Measurements from ENCODE around the gene ADGRD1.

The ADGRD1 gene

DNA sequence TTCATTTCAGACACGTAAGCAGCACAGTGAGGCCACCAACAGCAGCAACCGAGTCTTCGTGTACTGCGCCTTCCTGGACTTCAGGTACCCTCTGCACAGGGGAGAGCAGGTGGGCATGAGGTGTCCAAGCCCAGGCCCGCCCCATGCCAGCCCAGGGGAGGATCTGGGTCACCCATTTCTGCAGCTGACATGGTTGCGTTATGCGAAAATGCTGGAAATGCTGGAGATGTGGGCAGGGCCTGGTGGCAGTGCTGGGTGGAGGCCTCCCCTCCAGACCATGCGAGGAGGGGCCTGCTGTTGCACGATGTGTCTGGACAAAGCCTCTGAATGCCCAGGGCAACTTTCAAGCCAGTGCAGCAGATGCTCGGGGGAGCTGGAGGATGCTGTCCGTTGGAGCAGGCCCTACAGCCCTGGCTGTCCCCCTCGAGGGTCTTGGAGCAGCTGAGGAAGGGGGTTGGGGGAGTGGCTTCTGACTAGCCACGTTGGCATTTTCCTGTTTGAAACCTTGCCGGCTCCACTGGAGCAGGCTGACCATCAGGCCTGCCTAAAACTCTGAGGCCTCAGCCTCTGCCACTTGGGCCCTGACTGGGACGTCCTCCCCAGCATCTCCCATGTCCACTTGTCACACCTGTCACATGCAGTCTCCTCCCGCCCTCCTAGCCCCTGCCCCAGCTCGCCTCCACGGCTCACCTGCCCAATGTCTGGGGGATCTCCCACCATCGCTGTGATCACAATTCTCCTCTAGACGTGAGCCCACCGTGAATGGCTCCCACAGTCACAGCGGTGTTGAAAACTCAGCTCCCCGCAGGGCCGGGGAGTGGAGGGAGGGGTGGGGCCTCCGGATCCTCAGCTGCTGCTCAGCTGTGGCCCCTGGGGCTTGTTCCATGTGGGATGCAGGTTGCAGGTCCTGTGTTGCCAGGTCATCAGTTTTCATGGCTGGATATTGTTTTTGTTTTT is 123.4 kb downstream of the ADGRD1 start:
- no peak for DNase-seq

DNA sequence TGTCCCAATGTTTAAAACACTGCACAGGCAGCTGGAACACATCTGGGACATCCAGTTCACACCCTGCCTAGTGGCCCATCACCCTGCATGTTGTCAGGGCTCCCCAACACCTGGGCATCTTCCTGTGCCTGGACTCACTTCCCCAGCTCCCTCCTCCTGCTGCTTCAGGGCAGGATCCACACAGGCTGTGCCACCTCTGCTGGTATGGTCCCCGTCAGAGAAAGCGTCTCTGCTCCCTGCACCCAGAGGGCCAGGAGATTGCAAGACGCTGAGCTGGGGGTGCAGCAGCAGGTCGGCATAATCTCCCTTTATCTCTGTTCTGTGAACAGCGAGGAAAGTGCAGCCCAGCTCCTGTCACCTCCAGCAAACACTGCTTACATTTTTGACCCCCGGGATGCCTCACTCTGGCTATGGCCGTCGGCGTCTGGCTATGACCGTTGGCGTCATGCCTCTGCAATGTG is 124.3 kb downstream of the ADGRD1 start:
- DNase-seq = no peak

DNA sequence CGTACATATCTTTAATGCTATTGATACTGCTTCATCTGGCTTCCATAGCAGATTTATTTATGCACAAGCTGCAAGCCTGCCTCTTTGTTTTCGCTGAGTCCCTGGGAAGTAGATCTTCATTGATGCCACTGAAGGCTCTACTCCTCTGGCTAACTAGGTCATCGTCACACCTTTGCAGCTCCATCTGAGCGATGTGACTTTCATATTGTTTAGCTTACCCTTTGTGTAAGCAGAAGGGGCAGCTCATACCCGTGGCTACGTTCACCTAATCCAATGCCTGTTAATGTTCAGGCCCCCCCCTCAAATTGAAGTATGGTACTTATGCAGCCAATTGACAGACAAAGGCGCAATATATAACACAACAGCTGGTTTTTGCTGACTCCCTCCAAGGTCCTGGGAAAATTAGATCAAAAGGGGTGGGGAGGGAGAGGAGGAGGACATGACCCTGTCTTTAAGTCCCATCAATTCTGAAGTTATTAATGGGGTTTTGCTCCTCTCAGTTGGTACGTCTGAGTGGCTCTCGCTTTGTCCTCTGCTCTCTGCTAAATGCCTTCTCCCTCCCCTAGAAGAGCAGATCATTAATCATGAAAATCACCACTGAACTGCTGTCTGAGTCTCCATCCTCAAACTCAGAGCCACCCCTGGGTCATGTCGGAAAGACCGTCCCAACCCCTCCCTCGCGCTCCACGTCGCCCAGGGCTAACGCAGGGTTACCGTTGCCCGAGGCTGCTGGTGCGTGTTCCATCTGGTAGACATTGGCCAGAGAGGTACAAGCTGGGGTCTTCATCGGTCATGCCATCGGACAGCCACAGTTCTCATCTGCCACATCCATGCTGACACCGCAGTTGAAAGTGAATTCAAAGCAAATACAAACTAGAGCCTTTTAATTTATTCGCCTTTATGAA is 128.8 kb downstream of the ADGRD1 start:
- no peak for DNase-seq

DNA sequence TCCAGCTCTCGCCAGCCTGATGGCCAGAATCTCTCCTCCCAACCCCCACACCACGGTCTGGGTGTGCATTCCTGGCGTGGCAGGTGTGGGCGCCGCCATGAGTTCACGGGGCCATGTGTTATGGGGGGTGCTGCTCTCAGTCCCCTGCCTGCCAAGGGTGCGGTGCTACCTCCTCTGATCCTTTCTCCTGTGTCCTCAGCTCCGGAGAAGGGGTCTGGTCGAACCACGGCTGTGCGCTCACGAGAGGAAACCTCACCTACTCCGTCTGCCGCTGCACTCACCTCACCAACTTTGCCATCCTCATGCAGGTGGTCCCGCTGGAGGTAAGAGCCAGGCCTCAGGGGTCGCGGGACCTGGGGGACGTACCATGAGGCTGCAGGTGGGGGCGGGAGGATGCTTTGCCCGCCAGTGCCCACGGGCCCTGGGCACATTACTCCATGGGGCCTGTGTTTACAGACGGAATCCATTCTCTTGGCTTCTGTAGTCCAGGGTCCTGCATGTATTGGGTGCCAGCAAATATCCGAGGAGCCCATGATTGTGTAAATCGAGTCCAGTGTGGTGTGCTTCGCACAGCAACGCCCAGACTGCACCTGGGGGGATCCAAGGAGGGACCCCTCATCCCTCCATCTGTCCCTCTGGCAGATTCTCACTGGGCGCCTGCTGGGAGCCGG is 130.8 kb downstream of the ADGRD1 start:
- no peak for DNase-seq

DNA sequence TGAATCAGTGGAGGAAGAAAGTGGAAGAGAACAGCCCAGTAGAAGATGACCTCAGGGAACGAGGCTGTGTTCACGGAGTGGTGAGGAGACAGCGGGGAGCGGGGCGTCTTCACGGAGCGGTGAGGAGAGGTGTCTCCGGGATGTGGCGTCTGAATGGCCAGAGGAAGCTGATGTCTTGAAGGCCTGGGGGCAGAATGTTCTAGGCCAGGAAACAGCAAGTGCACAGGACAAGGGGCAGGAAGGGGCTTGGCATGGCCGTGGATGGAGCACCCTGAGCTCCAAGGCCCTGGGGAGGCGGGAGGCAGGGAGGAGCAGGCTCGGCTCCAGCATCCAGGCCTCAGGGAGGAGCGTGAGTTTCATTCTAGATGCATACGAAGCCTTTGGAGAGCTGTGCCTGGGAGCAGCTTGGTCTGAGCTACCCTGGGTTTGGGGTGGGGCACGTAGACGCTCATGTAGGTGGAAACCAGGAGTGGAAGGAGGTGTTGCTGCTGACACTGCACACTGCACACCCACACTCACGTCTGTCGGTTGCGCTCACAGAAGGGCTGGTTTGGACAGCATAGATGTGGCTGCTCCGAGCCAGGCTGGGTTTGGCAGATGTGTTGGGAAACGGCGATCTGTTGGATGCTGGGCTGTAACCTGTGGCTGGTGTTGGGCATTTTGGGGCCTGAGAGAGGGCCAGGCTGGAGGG is 131.6 kb downstream of the ADGRD1 start:
- DNase-seq = no peak

DNA sequence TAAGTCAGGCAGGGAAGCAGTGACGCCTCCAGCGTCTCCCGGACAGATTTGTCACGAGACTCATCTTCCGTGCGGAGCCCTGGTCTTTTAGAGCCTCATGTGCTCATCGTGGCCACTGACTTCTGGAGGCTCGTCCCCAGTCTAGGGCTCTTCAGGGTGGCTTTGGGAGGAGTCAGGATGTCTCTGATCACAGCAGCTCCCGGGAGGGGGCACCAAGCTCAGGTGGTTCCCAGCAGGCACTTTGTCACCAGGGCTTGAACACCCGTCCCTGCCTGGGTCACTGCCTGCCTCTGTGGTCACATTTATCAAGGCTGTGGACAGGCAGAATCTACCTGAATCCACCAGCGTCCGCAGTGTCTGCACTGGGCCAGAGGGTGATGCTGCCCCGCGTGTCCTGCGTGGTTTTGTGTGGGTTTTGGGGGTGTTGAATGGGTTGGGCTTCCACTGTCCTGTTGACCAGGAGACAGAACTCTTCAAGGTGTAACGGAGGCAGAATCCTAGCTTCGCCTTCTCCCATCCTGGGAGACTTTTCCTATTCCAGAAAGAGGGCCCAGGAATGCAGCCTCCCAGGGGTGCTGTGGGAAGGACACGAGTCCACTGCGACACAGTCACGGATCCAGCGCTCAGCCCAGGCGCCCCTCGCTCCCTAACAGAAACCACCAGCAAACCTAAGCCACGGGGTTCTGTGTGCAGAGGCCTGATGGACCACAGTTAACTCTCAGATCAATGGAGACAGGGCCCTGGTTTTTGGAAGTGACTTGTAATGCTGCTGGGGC is 132.3 kb downstream of the ADGRD1 start:
- no peak for DNase-seq

DNA sequence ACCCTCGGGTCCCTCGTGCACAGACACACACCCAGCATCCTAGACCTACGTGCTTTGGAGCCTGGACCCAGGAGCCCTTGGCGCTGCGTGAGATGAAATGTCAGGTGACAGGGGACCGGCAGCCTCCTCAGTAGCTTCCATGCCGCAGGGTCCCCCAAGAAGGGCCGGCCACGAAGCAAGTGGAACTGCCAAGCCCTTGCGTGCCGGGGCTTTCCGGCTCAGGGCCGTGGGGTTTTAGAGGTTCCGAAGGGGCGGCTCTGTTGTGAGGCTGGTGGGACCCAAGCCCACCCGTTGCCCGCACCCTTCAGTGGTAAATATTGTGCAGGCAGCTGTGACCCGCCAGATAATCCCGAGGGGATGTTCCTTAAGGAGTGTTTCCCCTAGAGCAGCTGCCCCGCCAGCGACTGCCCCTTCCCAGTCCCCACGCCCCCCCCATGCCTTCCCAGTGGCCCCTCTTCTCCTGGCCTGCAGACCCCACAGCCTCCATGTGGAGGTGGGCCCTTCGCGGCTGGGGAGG is 133.7 kb downstream of the ADGRD1 start:
- DNase-seq = no peak

DNA sequence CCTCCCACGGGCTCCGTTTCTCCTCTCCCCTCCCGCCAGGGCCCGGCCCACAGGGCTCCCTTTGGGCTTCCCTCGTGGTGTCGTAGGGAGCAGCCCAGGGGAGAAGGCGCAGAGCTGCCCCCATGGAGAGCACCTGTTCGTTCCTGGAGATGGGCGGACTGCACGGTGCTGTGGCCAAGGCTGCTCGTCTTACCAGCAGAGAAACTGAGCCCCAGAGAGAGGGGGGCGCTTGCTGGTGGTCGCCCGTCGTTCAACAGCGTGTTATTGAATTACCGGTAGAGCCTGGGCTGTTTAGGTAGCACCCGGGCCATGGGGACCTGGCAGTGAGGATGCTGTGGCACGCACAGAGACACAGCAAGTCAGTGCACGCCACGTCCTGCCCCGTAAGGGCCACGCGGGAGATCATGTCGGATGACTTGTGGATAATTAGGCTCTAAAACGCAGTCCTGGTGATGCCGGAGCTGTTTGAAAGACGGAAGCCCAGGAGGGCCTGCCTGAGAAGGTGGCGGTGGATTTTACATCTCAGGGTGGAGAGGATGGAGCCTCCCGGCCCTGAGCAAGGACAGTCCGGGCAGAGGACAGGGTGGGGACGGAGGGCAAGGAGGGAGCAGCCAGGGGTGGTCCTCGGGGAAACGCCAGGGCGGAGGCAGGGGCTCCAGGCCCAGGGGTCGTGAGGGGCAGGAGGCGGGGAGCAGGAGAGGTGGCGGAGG is 134.4 kb downstream of the ADGRD1 start:
- no peak for DNase-seq

DNA sequence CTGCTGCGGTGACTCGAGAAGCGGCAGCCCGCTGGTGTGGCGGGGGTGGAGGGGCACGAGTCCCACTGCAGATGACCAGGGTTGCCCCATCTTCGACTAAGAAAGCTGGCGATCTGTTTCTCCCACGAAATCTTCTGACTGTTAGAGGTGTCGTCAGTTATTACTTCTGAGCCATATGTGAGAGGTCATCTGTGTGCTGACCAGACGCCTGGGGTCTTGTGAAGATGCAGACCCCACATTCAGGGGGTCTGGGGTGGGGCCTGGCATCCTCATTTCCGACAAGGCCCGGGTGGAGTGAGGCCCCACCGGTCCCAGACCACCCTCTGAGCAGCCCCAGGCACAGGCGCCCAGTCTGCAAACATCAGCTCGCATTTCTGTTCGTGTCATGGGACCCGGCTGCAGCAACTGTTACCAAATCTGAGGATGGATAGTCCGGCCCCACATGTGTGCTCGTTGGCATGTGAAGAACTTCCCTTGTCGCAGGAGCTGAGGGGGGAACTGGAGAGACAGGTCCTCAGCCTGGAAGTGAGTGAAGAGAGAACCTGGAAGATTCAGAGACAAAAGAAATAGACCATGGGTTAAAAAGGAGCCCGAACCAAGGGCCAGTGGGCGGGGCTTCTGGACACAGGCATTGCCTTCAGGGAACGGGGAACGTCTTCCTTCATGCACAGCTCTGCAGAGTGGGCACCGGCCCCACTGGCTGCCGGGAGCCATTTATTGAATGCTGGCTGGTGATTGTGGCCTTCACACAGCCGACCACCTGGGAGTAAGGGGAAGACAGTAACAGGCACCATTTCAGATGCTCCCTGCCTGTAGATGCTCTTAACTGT is 135.2 kb downstream of the ADGRD1 start:
- DNase-seq = no peak

DNA sequence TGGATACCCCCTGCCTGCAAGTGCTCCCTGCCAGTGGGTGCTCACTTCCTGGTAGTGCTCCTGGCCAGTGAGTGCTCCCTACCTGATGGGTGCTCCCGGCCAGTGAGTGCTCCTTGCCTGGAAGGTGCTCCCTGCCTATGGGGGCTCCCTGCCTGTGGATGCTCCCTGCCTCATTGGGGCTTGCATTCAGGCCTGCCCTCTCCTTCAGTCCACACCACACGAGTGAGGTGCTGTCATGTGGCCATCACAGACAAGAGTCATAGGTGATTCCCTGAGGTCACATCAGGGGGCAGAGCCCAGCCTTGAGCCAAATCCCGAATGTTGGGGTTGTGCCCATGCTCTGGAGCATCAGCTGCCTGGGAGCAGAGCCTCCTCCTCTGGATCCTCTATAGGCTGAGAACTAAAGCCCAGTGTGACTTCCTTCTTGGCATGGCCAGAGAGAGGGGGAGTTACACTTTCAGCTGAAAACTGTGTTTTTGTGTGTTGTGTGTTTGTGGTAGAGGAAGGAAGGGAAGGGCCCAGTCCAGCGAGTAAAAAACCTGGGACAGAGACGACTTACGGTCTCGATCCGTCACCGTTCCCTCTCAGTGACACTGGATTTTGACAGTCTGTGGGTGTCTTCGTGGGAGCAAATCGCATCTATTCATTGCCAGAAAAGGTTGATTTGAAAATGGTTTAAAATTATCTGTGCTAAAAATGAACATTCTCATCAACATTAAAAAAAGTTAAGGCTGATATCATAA is 136.0 kb downstream of the ADGRD1 start:
- no peak for DNase-seq

DNA sequence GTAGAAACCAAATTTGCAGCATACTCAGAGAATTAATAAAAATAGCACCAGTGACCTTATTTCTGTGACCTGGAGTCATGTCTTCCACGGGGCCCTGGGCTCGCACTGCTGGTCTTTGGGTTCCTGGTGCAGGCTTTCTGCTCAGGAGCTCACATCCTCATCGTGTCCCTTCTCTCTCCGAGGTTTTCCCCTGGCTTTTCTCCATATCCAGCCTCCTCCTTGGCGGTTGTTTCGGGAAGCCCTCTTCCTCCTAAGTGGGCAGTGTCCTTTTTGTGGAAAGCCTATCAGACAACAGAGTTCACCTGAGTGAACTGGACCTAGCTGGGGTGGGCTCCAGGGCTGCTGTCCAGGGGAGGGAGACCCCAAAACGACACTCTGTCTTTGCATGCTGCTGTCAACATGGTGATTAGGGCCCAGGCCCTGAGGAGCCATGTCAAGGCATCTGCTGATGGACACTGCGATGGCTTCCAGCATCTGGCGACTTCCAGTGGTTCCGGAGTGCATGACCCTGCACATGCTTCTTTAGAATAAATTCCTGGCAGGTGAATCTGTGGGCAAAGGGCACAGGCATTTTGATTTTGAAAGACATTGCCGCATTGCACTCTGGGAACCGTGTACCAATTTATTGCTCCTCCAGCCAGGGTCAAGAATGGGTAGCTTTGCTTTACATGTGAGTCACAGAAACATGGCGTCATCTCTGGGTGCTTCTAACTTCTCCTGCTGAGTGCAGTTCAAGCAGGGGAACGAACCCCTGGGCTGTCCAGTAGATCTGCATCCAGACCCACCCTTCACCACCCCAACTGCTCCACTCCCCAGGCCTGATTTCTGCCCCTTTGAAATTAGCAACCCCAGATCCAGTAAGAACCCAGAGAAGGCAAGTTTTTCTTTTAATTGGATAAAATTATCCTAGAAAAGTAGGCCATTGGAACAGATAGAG is 136.8 kb downstream of the ADGRD1 start:
- no peak for DNase-seq

DNA sequence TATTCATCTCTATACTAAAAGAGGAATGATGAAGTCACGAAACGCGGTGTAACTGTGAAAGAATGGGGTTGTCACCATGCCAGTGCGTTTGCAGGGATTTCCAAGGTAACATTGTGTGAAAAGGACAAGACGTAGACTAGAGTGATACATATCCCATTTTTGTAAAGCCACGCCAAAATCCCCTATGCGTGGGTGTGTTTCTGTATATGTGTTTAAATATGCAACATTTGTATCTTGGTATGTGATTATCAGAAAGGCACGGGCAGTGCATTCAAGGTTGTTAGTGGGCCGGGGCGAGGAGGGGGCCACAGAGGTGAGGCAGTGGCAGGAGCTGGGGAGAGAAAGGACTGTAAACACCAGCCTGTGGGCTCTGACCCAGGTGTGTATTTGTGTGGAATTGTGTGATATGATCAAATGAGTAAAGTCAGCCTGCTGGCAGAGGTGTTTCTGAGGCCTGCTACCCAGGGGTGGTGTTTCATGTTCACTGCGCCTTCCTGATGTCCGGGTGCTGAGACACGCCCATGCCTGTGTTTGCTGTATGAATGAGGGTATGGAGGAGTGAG is 137.8 kb downstream of the ADGRD1 start:
- DNase-seq = no peak

DNA sequence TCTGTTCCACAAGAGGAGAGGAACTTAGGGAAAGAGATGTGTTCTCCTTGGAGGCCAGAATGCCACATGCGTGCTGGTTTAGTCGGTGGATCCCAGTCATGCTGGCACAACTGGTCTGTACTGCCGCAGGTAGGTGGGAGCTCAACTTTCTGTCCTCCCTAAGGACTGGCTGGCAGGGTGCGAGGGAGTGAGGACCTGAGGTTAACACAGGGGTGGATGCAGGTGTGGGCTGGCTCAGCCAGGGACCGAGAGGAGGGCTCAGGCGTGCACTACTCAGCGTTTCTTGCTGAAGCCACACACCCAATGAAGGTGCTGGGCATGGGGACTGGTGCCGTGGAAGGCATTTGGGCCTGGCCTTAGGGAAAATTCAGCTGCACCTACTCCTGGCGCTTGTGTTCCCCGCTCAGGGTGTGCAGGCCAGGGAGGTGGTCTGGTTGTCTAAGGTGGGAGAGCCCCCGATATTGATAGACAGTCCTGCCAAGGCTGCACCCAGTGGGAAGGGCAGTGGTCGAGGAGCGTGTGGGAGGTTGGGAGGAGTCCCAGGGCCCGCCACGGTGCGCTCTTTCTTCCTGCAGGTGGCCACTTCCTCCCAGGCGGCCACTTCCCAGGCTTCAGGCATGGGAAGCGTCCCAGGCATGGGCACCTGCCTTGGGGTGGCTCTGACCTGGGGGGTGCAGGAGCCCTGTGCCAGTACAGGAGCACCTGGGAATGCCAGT is 138.4 kb downstream of the ADGRD1 start:
- DNase-seq = no peak

DNA sequence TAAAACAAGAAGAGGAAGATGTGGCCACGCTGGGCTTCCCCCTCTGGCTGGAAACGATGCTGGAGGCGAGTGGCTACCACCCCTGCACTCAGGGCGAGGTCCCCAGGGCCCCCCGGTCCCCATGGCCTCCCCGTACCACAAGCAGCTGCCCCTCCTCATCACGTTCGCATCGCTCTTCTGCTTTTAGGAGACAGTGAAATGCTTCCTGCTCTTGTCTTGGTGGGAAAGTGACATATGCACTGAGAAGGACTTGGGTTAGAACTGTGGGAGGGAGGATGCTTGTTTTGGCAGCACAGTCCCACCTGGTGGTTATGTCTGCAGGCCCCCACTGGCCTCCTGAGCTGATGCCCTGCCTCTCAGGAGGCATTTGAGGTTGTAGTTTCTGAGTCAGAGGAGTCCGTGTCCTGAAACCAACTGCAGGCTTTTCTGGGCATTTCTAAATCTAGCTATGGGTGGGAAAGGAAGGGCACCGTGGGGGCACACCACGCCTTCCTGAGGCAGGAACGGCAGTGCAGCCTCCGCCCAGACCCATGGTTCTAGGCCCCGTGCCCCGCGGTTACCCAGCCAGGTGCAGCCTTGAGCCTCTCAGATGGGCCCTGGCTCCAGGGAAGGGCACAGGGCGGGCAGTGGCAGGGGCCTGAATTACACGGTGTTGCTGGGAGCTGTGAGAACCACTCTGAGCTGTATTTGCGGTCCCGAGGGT is 139.3 kb downstream of the ADGRD1 start:
- DNase-seq = no peak

DNA sequence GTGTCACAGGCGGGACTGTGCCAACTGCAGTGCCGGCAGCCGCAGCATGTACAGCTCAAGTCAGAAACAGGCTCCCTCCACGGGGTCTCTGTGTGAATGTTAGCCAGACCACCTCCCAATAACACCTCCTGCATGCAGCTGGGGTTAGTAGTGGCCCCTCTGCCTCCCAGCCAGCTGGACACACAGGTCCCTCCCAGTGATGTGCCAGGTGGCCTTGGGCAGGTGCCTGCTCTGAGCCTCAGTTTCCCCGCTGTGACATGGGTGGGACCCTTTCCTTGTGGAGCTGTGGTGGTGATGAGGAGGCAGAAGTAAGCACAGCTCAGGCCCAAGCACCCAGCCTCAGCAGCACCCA is 139.9 kb downstream of the ADGRD1 start:
- DNase-seq = no peak

Measured in DMS153 (cell line).